NCI-H187 treated with DMSO at 0.1 percent for 48 hours (cell line): ENCODE measurements around the gene L3MBTL2.
"Not testable (repeated sequence)": the region's sequence is repeated elsewhere in the genome, so short reads cannot be mapped to it uniquely, and the experiment has no call there.

ENCODE experiments used
- DNase-seq: peaks from one replicate; lab custom pipeline; 2025; lab: John Stamatoyannopoulos, UW

L3MBTL2 gene

GRCh38 chr22:41204992-41205900, at the start of gene L3MBTL2:
Gene L3MBTL2, plus strand, starts transcription at chr22:41205312. Its CDS starts 51 bp downstream, at chr22:41205363.
- peak; percentile 15 for DNase-seq

GRCh38 chr22:41157083-41157482, 48.0 kb upstream of the L3MBTL2 start:
- DNase-seq: no peak

GRCh38 chr22:41169157-41169556, 36.0 kb upstream of the L3MBTL2 start:
- DNase-seq: no peak

- DNase-seq: no peak
Observed at GRCh38 chr22:41171996-41172395, 33.1 kb upstream of the L3MBTL2 start.

- DNase-seq: no peak
Observed at GRCh38 chr22:41175546-41175945, 29.6 kb upstream of the L3MBTL2 start.

- no peak for DNase-seq
Observed at GRCh38 chr22:41177040-41177621, 28.0 kb upstream of the L3MBTL2 start.

- DNase-seq: no peak
Observed at GRCh38 chr22:41177622-41178424, 27.3 kb upstream of the L3MBTL2 start.

- no peak for DNase-seq
Observed at GRCh38 chr22:41178425-41178975, 26.6 kb upstream of the L3MBTL2 start.

- DNase-seq: not testable (repeated sequence)
Observed at GRCh38 chr22:41180362-41180761, 24.8 kb upstream of the L3MBTL2 start.

- no peak for DNase-seq
Observed at GRCh38 chr22:41180926-41181325, 24.2 kb upstream of the L3MBTL2 start.

- no peak for DNase-seq
Observed at GRCh38 chr22:41181349-41182241, 23.5 kb upstream of the L3MBTL2 start.

GRCh38 chr22:41184679-41185078, 20.4 kb upstream of the L3MBTL2 start:
- no peak for DNase-seq

- DNase-seq: no peak
Observed at GRCh38 chr22:41191467-41191866, 13.6 kb upstream of the L3MBTL2 start.

- no peak for DNase-seq
Observed at GRCh38 chr22:41193829-41194228, 11.3 kb upstream of the L3MBTL2 start.

GRCh38 chr22:41197038-41197972, 7.8 kb upstream of the L3MBTL2 start:
- no peak for DNase-seq

- no peak for DNase-seq
Observed at GRCh38 chr22:41198027-41198580, 7.0 kb upstream of the L3MBTL2 start.

- no peak for DNase-seq
Observed at GRCh38 chr22:41201141-41201540, 4.0 kb upstream of the L3MBTL2 start.

- no peak for DNase-seq
Observed at GRCh38 chr22:41203118-41203517, 2.0 kb upstream of the L3MBTL2 start.

GRCh38 chr22:41204066-41204465, 1.0 kb upstream of the L3MBTL2 start:
- no peak for DNase-seq

- no peak for DNase-seq
Observed at GRCh38 chr22:41206719-41207118, 1.6 kb downstream of the L3MBTL2 start.
